Parathyroid adenoma (tissue), 2 donors: Measurements from ENCODE around the gene PPP1R26.

ENCODE experiments used
- H2AFZ ChIP-seq: fragments of 300-600 bp; sonication (generic); one replicate; pipeline ENCODE4 v1.7.0; 2017; ENCODE audit warnings: antibody characterized with exemption, mild to moderate bottlenecking
- H3K27ac ChIP-seq: fragments of 300-600 bp; sonication (generic); one replicate; pipeline ENCODE4 v1.7.0; 2017
- H3K27me3 ChIP-seq: fragments of 300-600 bp; sonication (generic); one replicate; pipeline ENCODE4 v1.7.0; 2017; ENCODE audit warnings: low read length; ENCODE audit not compliant: control insufficient read depth, insufficient read depth
- H3K36me3 ChIP-seq: fragments of 300-600 bp; sonication (generic); one replicate; pipeline ENCODE4 v1.7.0; 2017; ENCODE audit warnings: low read length; ENCODE audit not compliant: control insufficient read depth, insufficient read depth
- H3K4me1 ChIP-seq: fragments of 300-600 bp; sonication (generic); one replicate; pipeline ENCODE4 v1.7.0; 2017; ENCODE audit warnings: control low read depth
- H3K4me2 ChIP-seq: fragments of 300-600 bp; sonication (generic); one replicate; pipeline ENCODE4 v1.7.0; 2017; ENCODE audit warnings: low read length
- H3K4me3 ChIP-seq: fragments of 300-600 bp; sonication (generic); one replicate; pipeline ENCODE4 v1.7.0; 2017; ENCODE audit warnings: low read depth, low read length
- H3K79me2 ChIP-seq: fragments of 300-600 bp; sonication (generic); one replicate; pipeline ENCODE4 v1.7.0; 2017; ENCODE audit warnings: control low read depth
- H3K9ac ChIP-seq: fragments of 300-600 bp; sonication (generic); one replicate; pipeline ENCODE4 v1.7.0; 2017; ENCODE audit warnings: mild to moderate bottlenecking
- H3K9me3 ChIP-seq: fragments of 300-600 bp; sonication (generic); one replicate; pipeline ENCODE4 v1.7.0; 2017; ENCODE audit warnings: low read length; ENCODE audit not compliant: control insufficient read depth
- TF ChIP-seq, protein P1 (sequence below): fragments of 300-600 bp; sonication (generic); IDR thresholded peaks from one replicate; pipeline ENCODE4 v1.7.0; 2017; ENCODE audit warnings: antibody characterized with exemption, mild to moderate bottlenecking
- donor health status: primary hyperparathyroidism.

The PPP1R26 gene

DNA sequence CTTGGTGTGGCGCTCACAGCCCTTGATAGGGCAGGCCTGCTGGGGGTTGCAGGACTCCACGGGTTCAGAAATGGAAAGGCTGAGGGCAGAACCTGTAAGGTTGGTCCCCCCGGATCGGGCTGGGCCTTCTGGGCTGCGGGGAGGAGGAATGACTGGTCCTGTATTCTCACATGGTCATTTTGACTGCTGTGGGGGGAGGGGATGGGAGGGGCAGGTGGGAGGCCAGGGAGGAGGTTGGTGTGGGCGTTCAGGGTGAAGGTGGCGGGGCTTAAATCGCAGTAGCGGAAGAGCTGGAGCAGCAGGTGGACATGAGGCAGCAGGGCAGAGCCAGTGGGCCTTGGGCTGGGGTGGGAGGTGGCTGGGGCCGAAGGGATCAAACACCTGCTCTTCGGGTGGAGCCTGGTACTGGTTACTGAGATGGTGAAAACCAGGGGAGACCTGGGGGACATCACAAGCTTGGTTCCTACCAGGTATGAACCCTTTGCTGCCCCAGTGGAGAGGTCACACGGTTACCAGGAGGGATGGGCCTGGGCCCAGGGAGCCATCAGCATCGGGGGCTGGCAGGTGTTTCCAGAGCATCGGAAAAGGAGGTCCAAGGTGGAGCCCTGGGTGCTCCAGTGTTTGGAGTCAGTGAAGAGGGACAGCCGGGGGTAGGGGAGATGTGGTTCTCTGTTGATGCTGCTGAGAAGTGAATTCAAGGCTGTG is 22.7 kb downstream of the PPP1R26 start:
- TF ChIP-seq, protein P1, sequence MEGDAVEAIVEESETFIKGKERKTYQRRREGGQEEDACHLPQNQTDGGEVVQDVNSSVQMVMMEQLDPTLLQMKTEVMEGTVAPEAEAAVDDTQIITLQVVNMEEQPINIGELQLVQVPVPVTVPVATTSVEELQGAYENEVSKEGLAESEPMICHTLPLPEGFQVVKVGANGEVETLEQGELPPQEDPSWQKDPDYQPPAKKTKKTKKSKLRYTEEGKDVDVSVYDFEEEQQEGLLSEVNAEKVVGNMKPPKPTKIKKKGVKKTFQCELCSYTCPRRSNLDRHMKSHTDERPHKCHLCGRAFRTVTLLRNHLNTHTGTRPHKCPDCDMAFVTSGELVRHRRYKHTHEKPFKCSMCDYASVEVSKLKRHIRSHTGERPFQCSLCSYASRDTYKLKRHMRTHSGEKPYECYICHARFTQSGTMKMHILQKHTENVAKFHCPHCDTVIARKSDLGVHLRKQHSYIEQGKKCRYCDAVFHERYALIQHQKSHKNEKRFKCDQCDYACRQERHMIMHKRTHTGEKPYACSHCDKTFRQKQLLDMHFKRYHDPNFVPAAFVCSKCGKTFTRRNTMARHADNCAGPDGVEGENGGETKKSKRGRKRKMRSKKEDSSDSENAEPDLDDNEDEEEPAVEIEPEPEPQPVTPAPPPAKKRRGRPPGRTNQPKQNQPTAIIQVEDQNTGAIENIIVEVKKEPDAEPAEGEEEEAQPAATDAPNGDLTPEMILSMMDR = no peak
- H3K4me2 ChIP-seq = peak overlapping the region; percentile 99
- H2AFZ ChIP-seq = no peak overlapping the region
- no peak overlapping the region for H3K27ac ChIP-seq
- no peak overlapping the region for H3K4me3 ChIP-seq
- H3K27me3 ChIP-seq = no peaks in the 10 kb centered on the region
- no peaks in the 10 kb centered on the region for H3K4me1 ChIP-seq
- H3K9me3 ChIP-seq = no peaks in the 10 kb centered on the region
- H3K36me3 ChIP-seq = no peaks in the 10 kb centered on the region
- no peaks in the 10 kb centered on the region for H3K79me2 ChIP-seq
- no peak overlapping the region for H3K9ac ChIP-seq

DNA sequence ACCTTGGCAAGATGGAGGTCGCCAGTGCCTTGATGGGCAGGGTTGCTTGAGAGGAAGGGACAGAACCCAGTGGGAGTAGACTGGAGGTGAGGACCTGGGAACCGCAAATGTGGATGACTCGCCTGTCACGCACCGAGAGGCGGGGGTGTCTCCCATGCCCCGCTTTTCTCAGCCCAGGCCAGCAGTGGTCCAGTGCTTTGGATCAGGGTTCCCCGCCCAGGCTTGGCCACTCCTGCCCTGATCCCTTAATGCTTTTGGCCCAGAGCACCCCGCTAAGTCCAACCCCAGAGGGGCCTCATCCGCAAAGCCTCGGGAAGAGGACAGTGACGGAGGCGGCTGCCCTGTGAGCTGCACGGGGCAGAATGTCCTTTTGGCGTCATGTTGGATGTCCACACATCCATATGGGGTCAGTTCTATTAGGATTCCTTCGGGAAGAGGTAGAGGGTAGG is 23.3 kb downstream of the PPP1R26 start:
- Histone ChIP-seq H3K27ac (no peak overlapping the region), H2AFZ (no peak overlapping the region), H3K9me3 (no peaks in the 10 kb centered on the region), H3K4me1 (no peaks in the 10 kb centered on the region), H3K36me3 (no peaks in the 10 kb centered on the region), H3K4me3 (no peak overlapping the region), H3K27me3 (no peaks in the 10 kb centered on the region), H3K9ac (no peak overlapping the region), H3K4me2 (no peak overlapping the region), H3K79me2 (no peaks in the 10 kb centered on the region)
- TF ChIP-seq, protein P1 = no peak

DNA sequence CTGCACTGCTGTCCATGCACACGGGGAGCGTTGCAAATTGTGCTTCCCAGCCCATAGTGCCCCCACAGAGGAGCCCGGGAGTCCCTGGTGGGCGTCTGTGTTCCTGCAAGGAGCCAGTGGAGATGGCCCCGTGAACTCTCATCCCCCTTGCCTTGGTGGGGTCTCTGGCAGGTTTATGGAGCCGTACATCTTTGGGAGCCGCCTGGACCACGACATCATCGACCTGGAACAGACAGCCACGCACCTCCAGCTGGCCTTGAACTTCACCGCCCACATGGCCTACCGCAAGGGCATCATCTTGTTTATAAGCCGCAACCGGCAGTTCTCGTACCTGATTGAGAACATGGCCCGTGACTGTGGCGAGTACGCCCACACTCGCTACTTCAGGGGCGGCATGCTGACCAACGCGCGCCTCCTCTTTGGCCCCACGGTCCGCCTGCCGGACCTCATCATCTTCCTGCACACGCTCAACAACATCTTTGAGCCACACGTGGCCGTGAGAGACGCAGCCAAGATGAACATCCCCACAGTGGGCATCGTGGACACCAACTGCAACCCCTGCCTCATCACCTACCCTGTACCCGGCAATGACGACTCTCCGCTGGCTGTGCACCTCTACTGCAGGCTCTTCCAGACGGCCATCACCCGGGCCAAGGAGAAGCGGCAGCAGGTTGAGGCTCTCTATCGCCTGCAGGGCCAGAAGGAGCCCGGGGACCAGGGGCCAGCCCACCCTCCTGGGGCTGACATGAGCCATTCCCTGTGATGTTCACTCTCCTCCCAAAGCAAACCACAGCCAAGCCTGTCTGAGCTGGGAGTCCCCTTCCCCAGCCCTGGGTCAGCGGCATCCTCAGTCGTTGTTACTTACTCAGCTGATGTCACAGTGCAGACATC is 24.0 kb downstream of the PPP1R26 start:
- TF ChIP-seq, protein P1 = no peak
- Histone ChIP-seq H3K79me2 (no peaks in the 10 kb centered on the region), H3K4me2 (no peak overlapping the region), H3K27ac (no peak overlapping the region), H3K27me3 (no peaks in the 10 kb centered on the region), H3K4me3 (no peak overlapping the region), H2AFZ (no peak overlapping the region), H3K9ac (no peak overlapping the region), H3K36me3 (no peaks in the 10 kb centered on the region), H3K4me1 (no peaks in the 10 kb centered on the region), H3K9me3 (no peaks in the 10 kb centered on the region)

DNA sequence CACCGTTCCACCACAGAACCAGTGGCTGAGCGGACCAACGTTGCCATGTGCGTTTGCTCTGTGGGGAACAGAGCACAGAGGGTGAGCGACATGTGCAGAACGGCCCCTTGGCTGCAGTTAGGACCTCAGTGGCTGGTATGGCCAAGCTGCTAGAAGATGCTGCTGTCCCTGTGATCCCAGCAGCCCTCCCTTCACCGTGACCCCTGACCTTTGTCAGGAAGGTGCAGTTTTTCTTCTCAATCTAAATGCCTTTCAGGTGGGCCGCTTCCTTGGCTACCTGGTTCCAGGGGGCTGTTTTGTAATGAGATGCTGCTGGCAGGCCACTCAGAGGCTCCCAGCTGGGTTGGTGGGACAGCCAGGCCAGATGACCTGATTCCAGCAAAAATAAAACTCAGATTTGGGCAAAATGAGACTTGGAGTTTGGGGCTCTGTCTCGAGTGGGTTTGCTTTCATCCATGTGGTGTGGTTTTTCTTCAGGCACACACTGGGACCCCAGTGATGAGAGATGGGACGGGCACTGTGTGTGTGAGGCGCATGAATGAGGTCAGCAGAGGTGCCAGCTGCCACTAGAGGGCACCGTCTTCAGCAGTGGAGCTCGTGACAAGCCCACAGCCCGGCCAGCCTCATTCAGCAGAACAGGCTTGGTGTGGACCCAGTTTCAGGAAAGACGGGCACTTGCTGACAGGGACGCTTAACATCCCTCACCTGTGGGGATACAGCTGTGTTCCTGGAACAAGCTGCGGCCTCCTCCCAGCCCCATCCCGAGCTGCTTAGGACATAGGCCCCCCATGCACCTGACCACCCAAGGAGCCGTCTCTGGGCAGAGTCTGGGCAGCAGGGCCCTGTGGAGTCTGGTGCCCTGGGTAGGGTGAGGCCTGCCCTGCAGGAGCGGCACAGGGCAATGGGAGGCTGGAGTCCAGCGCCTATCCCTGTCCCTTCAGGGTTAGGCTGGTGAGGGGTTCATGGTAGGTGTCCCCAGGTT is 25.0 kb downstream of the PPP1R26 start:
- no peak overlapping the region for H3K9ac ChIP-seq
- no peak overlapping the region for H3K4me2 ChIP-seq
- no peak overlapping the region for H3K27ac ChIP-seq
- H3K36me3 ChIP-seq = no peaks in the 10 kb centered on the region
- H3K79me2 ChIP-seq = no peaks in the 10 kb centered on the region
- H3K4me3 ChIP-seq = no peak overlapping the region
- TF ChIP-seq, protein P1 = peak; percentile 55
- H3K27me3 ChIP-seq = no peaks in the 10 kb centered on the region
- no peaks in the 10 kb centered on the region for H3K9me3 ChIP-seq
- no peak overlapping the region for H2AFZ ChIP-seq
- H3K4me1 ChIP-seq = no peaks in the 10 kb centered on the region
